Measurements from ENCODE around the gene CDH23.

GRCh38 chr10:71627230-71627939 lies 230.7 kb downstream of the CDH23 start:
- no peak for TF ChIP-seq POLR2A (IDR thresholded peaks at IDR 0.05; ENCODE audit: low read depth, low read length)
- TF ChIP-seq PBX3 (IDR thresholded peaks at IDR 0.05; ENCODE audit: insufficient replicate concordance, low read depth, low read length): no peak
- no peak for TF ChIP-seq CTCF (IDR thresholded peaks at IDR 0.05 in 2 of 3, conservative IDR thresholded peaks at IDR 0.05 in 1 of 3; ENCODE audit: control insufficient read depth in 2 of 3, extremely low read depth in 1 of 3, insufficient read depth in 1 of 3, low read depth in 3 of 3, low read length in 3 of 3)
- TF ChIP-seq REST (IDR thresholded peaks at IDR 0.05; ENCODE audit: low read depth, low read length): no peak
- no peak for TF ChIP-seq EZH2 (IDR thresholded peaks at IDR 0.05; ENCODE audit: borderline replicate concordance, control insufficient read depth, low read depth, low read length)
- no peak for TF ChIP-seq TAF1 (IDR thresholded peaks at IDR 0.05; ENCODE audit: borderline replicate concordance, low read depth, low read length)
- no peak for TF ChIP-seq ESRRA (IDR thresholded peaks at IDR 0.05; ENCODE audit: low read length)
- TF ChIP-seq LARP7 (IDR thresholded peaks at IDR 0.05): no peak
- TF ChIP-seq NFXL1 (IDR thresholded peaks at IDR 0.05; ENCODE audit: borderline replicate concordance): no peak
- TF ChIP-seq KLF5 (IDR thresholded peaks at IDR 0.05; ENCODE audit: partially characterized antibody): no peak

Data from GM12878 (cell line).